Gastrocnemius medialis (tissue), 4 donors: ENCODE data around the gene LGMN. TPM values are rescaled to one million over a fixed set of nuclear protein-coding genes. Genes with fewer than 3 reads are reported as not detected.
"Not testable (repeated sequence)": the region's sequence is repeated elsewhere in the genome, so short reads cannot be mapped to it uniquely, and the experiment has no call there.

Experiments used
- ATAC-seq, 2 donors: fragments of 150-250 bp; one replicate each; pipeline ENCODE4 v1.9.1; 2016
- DNase-seq, 2 donors: peaks; one replicate each; pipeline ENCODE4 v3.0.0-alpha.2; 2019
- H3K27ac ChIP-seq, 4 donors: fragments of 200-600 bp; sonication (generic); 1 replicate in 1 of 4; 2 replicates in 3 of 4; pipeline ENCODE4 v1.5.1; 2016 to 2018; ENCODE audit warnings: mild to moderate bottlenecking in 2 of 4, moderate library complexity in 1 of 4
- H3K27me3 ChIP-seq, 3 donors: fragments of 200-600 bp; sonication (generic) in 2 of 3; 1 replicate in 1 of 3; 2 replicates in 2 of 3; pipeline versions ENCODE4 v1.5.1 to v1.6.0; 2016 to 2019; ENCODE audit warnings: mild to moderate bottlenecking in 1 of 3, moderate library complexity in 1 of 3
- H3K36me3 ChIP-seq, 2 donors: fragments of 200-600 bp; sonication (generic) in 1 of 2; one replicate each; pipeline ENCODE4 v1.5.1; 2017 to 2018
- H3K4me1 ChIP-seq, 2 donors: fragments of 200-600 bp; sonication (generic) in 1 of 2; one replicate each; pipeline ENCODE4 v1.5.1; 2016 to 2017; ENCODE audit warnings: mild to moderate bottlenecking in 2 of 2
- H3K4me3 ChIP-seq, 4 donors: fragments of 200-600 bp; sonication (generic) in 3 of 4; 1 replicate in 1 of 4; 2 replicates in 3 of 4; pipeline ENCODE4 v1.5.1; 2016 to 2019; ENCODE audit warnings: mild to moderate bottlenecking in 2 of 4
- H3K9me3 ChIP-seq, 3 donors: fragments of 200-600 bp; sonication (generic) in 2 of 3; 1 replicate in 1 of 3; 2 replicates in 2 of 3; pipeline ENCODE4 v1.5.1; 2016 to 2019
- POLR2A ChIP-seq, 2 donors: fragments of 450-650 bp; IDR thresholded peaks; one replicate each; pipeline ENCODE4 v1.6.1; 2017; ENCODE audit warnings: antibody characterized with exemption in 2 of 2, mild to moderate bottlenecking in 2 of 2, moderate library complexity in 2 of 2
- in situ Hi-C, 4 donors: fragments of 200-750 bp; cut with MboI; loops; one replicate each; pipeline versions ENCODE4 v1.15.0 to v1.8.0; 2017; ENCODE audit warnings: low sequenced_read_pairs in 4 of 4
- intact Hi-C: fragments of 100-400 bp; cut with DNase I; formaldehyde crosslinking; loops from one replicate; pipeline ENCODE4 v1.15.1; 2023; ENCODE audit warnings: low total_unique reads
- total RNA-seq, 4 donors: library from RNA; depleted of rRNA; stranded (reverse); fragments of >200 nt; gene quantifications; one replicate each; pipeline versions ENCODE4 v1.1.0 to v1.2.3, GENCODE V29; 2016
- TF ChIP-seq, protein P1 (sequence below), 5 experiments: fragments of 450-650 bp in 3 of 5; fragments of 200-600 bp in 2 of 5; sonication (generic) in 2 of 5; IDR thresholded peaks in 4 of 5; conservative IDR thresholded peaks in 1 of 5; 1 replicate in 4 of 5; 2 replicates in 1 of 5; pipeline ENCODE4 v1.5.1; 2016 to 2019; ENCODE audit warnings: antibody characterized with exemption in 5 of 5, mild to moderate bottlenecking in 3 of 5, moderate library complexity in 3 of 5

The LGMN gene
- total RNA-seq, 4 donors from 2014 or later: 53.5 to 78.5 (median 62.8) TPM

DNA sequence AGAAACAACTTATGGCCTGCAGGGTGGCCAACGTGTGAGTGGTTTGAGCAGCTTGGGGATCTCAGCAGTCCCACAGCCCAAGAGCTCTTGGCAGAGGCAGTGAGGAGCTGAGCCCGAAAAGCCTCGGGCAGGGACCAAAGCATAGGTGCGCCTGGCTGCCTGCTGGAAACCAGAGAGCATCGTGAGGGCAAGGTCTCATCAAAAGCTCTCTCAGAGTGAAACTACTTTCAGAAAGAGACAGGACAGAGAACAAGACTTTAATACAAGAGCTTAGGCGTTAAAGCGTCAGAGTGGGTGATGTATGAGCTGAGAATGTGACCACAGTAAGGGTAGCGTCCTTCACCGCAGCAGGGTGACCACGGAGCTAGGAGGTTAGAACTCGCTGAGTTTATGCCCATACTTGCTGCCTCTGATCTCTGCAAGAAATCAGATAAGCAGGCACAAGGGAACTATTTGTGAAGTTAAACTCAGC is 30.8 kb downstream of the LGMN start:
- ATAC-seq (no peak), DNase-seq (no peak)
- intact Hi-C loops: no loop called here
- no peak overlapping the region for H3K27ac ChIP-seq
- no peaks in the 10 kb centered on the region for H3K4me1 ChIP-seq
- no peaks in the 10 kb centered on the region for H3K9me3 ChIP-seq
- in situ Hi-C loops: loop anchor here (5.0 to 10.0 kb wide), 2 partner anchors 65 to 67 kb away; no protein-coding TSS in a partner anchor
- TF ChIP-seq, protein P1, sequence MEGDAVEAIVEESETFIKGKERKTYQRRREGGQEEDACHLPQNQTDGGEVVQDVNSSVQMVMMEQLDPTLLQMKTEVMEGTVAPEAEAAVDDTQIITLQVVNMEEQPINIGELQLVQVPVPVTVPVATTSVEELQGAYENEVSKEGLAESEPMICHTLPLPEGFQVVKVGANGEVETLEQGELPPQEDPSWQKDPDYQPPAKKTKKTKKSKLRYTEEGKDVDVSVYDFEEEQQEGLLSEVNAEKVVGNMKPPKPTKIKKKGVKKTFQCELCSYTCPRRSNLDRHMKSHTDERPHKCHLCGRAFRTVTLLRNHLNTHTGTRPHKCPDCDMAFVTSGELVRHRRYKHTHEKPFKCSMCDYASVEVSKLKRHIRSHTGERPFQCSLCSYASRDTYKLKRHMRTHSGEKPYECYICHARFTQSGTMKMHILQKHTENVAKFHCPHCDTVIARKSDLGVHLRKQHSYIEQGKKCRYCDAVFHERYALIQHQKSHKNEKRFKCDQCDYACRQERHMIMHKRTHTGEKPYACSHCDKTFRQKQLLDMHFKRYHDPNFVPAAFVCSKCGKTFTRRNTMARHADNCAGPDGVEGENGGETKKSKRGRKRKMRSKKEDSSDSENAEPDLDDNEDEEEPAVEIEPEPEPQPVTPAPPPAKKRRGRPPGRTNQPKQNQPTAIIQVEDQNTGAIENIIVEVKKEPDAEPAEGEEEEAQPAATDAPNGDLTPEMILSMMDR (IDR thresholded peaks at IDR 0.05 in 4 of 5, conservative IDR thresholded peaks at IDR 0.05 in 1 of 5): no peak
- no peak for TF ChIP-seq POLR2A (IDR thresholded peaks at IDR 0.05)
- no peaks in the 10 kb centered on the region for H3K27me3 ChIP-seq
- no peaks in the 10 kb centered on the region for H3K36me3 ChIP-seq
- H3K4me3 ChIP-seq: no peak overlapping the region

DNA sequence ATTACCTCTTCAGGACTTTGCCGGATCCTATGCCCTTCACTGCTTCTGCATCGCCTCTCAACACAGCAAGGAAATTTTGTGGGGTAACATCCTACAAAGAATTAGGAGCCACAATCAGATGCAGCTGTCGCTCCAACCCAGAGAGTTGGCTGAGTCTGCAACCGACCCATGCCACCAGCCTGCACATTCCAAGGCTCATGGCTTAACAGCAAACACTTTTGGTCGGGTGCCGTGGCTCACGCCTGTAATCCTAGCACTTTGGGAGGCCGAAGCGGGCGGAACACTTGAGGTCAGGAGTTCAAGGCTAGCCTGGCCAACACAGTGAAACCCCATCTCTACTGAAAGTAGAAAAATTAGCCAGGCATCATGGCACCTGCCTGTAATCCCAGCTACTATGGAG is 32.3 kb downstream of the LGMN start:
- Histone ChIP-seq H3K4me1 (no peaks in the 10 kb centered on the region), H3K27me3 (no peaks in the 10 kb centered on the region), H3K4me3 (no peak overlapping the region), H3K9me3 (no peaks in the 10 kb centered on the region), H3K27ac (no peak overlapping the region), H3K36me3 (peaks cover 0 to 10% of the 10 kb centered on the region in 2 donors)
- no peak for DNase-seq
- in situ Hi-C loops: loop anchor here (5.0 to 10.0 kb wide), 2 partner anchors 66 to 69 kb away; no protein-coding TSS in a partner anchor
- no peak for ATAC-seq
- TF ChIP-seq, protein P1 (IDR thresholded peaks at IDR 0.05 in 4 of 5, conservative IDR thresholded peaks at IDR 0.05 in 1 of 5): no peak
- TF ChIP-seq POLR2A (IDR thresholded peaks at IDR 0.05): no peak
- intact Hi-C loops: no loop called here

DNA sequence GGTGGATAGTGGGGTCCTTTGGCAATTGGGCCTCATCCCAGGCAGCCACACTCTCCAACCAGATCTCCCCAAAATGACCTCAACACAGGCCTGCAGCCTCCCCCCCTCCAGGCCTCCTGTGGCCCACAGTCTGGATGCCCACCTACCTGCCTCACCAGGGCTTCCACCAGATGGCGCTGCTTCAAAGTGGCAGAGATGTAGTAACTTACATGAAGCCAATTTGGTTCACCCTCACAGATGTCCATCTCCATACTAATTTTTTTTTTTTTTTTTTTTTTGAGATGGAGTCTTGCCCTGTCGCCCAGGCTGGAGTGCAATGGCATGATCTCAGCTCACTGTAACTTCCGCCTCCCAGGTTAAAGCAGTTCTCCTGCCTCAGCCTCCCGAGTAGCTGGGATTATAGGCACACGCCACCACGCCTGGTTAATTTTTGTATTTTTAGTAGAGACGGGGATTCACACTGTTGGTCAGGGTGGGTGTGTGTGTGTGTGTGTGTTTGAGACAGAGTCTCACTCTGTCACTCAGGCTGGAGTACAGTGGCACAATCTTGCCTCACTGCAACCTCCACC is 33.6 kb downstream of the LGMN start:
- not testable (repeated sequence) for H3K27me3 ChIP-seq, H3K27ac ChIP-seq, H3K4me3 ChIP-seq, H3K9me3 ChIP-seq, H3K4me1 ChIP-seq
- DNase-seq: peak; percentile 30 to 61
- peak; percentile 59 to 77 for ATAC-seq
- intact Hi-C loops (loop anchor here (1.0 to 5.0 kb wide), 2 partner anchors 32 to 69 kb away; partner anchors contain the start of gene LGMN), in situ Hi-C loops (loop anchor here (5.0 to 10.0 kb wide), 2 partner anchors 67 to 70 kb away; no protein-coding TSS in a partner anchor)
- TF ChIP-seq, protein P1 (IDR thresholded peaks at IDR 0.05 in 4 of 5, conservative IDR thresholded peaks at IDR 0.05 in 1 of 5): peak; percentile 64 to 79 (median 75)
- peaks cover 0 to 23% of the 10 kb centered on the region in 2 donors for H3K36me3 ChIP-seq

DNA sequence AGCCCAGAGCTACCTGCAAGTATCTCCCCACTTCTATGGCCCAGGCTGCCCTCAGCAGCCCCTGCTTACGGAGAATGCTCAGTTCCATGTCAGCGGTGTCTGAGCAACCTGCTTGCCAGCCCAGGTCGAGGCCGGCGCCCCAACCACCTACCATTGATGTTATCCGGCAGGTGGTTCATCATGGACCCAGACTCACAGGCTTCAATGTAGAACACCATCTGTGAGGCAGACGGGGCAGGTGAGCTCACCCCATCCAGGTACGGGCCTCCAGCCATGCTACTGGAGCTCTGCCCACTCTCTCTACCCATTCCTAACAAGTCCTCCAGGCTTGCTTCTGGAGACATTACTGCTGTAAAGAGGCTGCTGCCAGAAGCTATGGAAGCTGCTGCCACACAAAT is 35.8 kb downstream of the LGMN start:
- Histone ChIP-seq H3K4me3 (no peak overlapping the region), H3K27ac (no peak overlapping the region), H3K27me3 (no peaks in the 10 kb centered on the region), H3K9me3 (no peaks in the 10 kb centered on the region), H3K4me1 (no peaks in the 10 kb centered on the region), H3K36me3 (peaks cover 0 to 34% of the 10 kb centered on the region in 2 donors)
- DNase-seq (no peak), ATAC-seq (no peak)
- no peak for TF ChIP-seq POLR2A (IDR thresholded peaks at IDR 0.05)
- TF ChIP-seq, protein P1 (IDR thresholded peaks at IDR 0.05 in 4 of 5, conservative IDR thresholded peaks at IDR 0.05 in 1 of 5): no peak
- intact Hi-C loops: loop anchor here (5.0 kb wide), 1 partner anchor 35 kb away; the partner anchor contains the start of gene LGMN
- in situ Hi-C loops: loop anchor here in 1 of 4 donors (10.0 kb wide), 1 partner anchor 72 kb away; no protein-coding TSS in a partner anchor
